ENCODE results near the gene PSMD5.

GRCh38 chr9:120776788-120777187, 65.9 kb downstream of the PSMD5 start:
- TF ChIP-seq CTCF (conservative IDR thresholded peaks at IDR 0.05; ENCODE audit: low read depth, low read length) (no peak), EZH2 (IDR thresholded peaks at IDR 0.05; ENCODE audit: borderline replicate concordance, low read depth, low read length, poor library complexity, severe bottlenecking) (no peak)

All from A673 (cell line).